GM12865 (cell line): ENCODE results near the gene PDE5A.

Experiments used
- DNase-seq: peaks from one replicate; pipeline ENCODE4 v3.0.0; 2010; ENCODE audit warnings: low read depth
- H3K4me3 ChIP-seq: 2 replicates; pipeline ENCODE4 v1.5.1; 2011; ENCODE audit warnings: mild to moderate bottlenecking, low read depth, low read length, control low read depth
- CTCF ChIP-seq: IDR thresholded peaks from 2 replicates; pipeline ENCODE4 v1.5.1; 2011; ENCODE audit warnings: low read length, control low read depth, low read depth, inconsistent platforms; ENCODE audit not compliant: insufficient read depth; ENCODE audit errors: missing control alignments

The PDE5A gene

GRCh38 chr4:119589165-119589564, 39.4 kb downstream of the PDE5A start:
- no peak overlapping the region for H3K4me3 ChIP-seq
- no peak for TF ChIP-seq CTCF
- no peak for DNase-seq

GRCh38 chr4:119587796-119588195, 40.8 kb downstream of the PDE5A start:
- no peak for TF ChIP-seq CTCF
- DNase-seq: no peak
- no peak overlapping the region for H3K4me3 ChIP-seq

GRCh38 chr4:119585771-119586170, 42.8 kb downstream of the PDE5A start:
- DNase-seq: no peak
- no peak for TF ChIP-seq CTCF
- no peak overlapping the region for H3K4me3 ChIP-seq

GRCh38 chr4:119581190-119581873, 47.3 kb downstream of the PDE5A start:
- no peak for DNase-seq
- no peak overlapping the region for H3K4me3 ChIP-seq
- no peak for TF ChIP-seq CTCF

GRCh38 chr4:119580293-119580692, 48.3 kb downstream of the PDE5A start:
- H3K4me3 ChIP-seq: no peak overlapping the region
- DNase-seq: no peak
- no peak for TF ChIP-seq CTCF

- no peak for DNase-seq
- no peak overlapping the region for H3K4me3 ChIP-seq
- no peak for TF ChIP-seq CTCF
These were observed 48.8 kb downstream of the PDE5A start for GRCh38 chr4:119579823-119580222.

GRCh38 chr4:119570401-119570800, 58.2 kb downstream of the PDE5A start:
- no peak for DNase-seq
- no peak for TF ChIP-seq CTCF
- no peak overlapping the region for H3K4me3 ChIP-seq
